ENCODE results near the gene CENPU.
"Not testable (repeated sequence)": the region's sequence is repeated elsewhere in the genome, so short reads cannot be mapped to it uniquely, and the experiment has no call there.

Gene CENPU

GRCh38 chr4:184672741-184673140, 61.2 kb downstream of the CENPU start:
- no peaks in the 10 kb centered on the region for H3K9me3 ChIP-seq (ENCODE audit: control insufficient read depth, low read length)
- H3K36me3 ChIP-seq (ENCODE audit: control insufficient read depth, insufficient read depth, low read length), result no peaks in the 10 kb centered on the region
- no peak overlapping the region for H3K9ac ChIP-seq (ENCODE audit: low read length)
- H3K4me1 ChIP-seq (ENCODE audit: control insufficient read depth, insufficient read depth, low read length), result peaks cover 4% of the 10 kb centered on the region
- no peak overlapping the region for H3K4me3 ChIP-seq (ENCODE audit: low read length)
- no peaks in the 10 kb centered on the region for H3K27me3 ChIP-seq (ENCODE audit: control insufficient read depth, insufficient read depth, low read length)

GRCh38 chr4:184671101-184671500, 62.8 kb downstream of the CENPU start:
- Histone ChIP-seq H3K9ac (ENCODE audit: low read length) (no peak overlapping the region), H3K27me3 (ENCODE audit: control insufficient read depth, insufficient read depth, low read length) (no peaks in the 10 kb centered on the region), H3K4me1 (ENCODE audit: control insufficient read depth, insufficient read depth, low read length) (peaks cover 11% of the 10 kb centered on the region), H3K9me3 (ENCODE audit: control insufficient read depth, low read length) (no peaks in the 10 kb centered on the region), H3K4me3 (ENCODE audit: low read length) (no peak overlapping the region), H3K36me3 (ENCODE audit: control insufficient read depth, insufficient read depth, low read length) (no peaks in the 10 kb centered on the region)

- Histone ChIP-seq H3K9me3 (ENCODE audit: control insufficient read depth, low read length) (no peaks in the 10 kb centered on the region), H3K27me3 (ENCODE audit: control insufficient read depth, insufficient read depth, low read length) (no peaks in the 10 kb centered on the region), H3K4me1 (ENCODE audit: control insufficient read depth, insufficient read depth, low read length) (peaks cover 11% of the 10 kb centered on the region), H3K4me3 (ENCODE audit: low read length) (no peak overlapping the region), H3K9ac (ENCODE audit: low read length) (no peak overlapping the region), H3K36me3 (ENCODE audit: control insufficient read depth, insufficient read depth, low read length) (no peaks in the 10 kb centered on the region)
These were observed 64.6 kb downstream of the CENPU start for GRCh38 chr4:184669251-184669650.

- H3K4me3 ChIP-seq (ENCODE audit: low read length), result no peak overlapping the region
- H3K36me3 ChIP-seq (ENCODE audit: control insufficient read depth, insufficient read depth, low read length), result no peaks in the 10 kb centered on the region
- H3K27me3 ChIP-seq (ENCODE audit: control insufficient read depth, insufficient read depth, low read length), result no peaks in the 10 kb centered on the region
- peaks cover 11% of the 10 kb centered on the region for H3K4me1 ChIP-seq (ENCODE audit: control insufficient read depth, insufficient read depth, low read length)
- no peaks in the 10 kb centered on the region for H3K9me3 ChIP-seq (ENCODE audit: control insufficient read depth, low read length)
- H3K9ac ChIP-seq (ENCODE audit: low read length), result no peak overlapping the region
These were observed 65.3 kb downstream of the CENPU start for GRCh38 chr4:184668511-184669114.

GRCh38 chr4:184668096-184668495, 65.8 kb downstream of the CENPU start:
- Histone ChIP-seq H3K4me3 (ENCODE audit: low read length) (no peak overlapping the region), H3K9ac (ENCODE audit: low read length) (no peak overlapping the region), H3K9me3 (ENCODE audit: control insufficient read depth, low read length) (no peaks in the 10 kb centered on the region), H3K4me1 (ENCODE audit: control insufficient read depth, insufficient read depth, low read length) (peaks cover 11% of the 10 kb centered on the region), H3K36me3 (ENCODE audit: control insufficient read depth, insufficient read depth, low read length) (no peaks in the 10 kb centered on the region), H3K27me3 (ENCODE audit: control insufficient read depth, insufficient read depth, low read length) (no peaks in the 10 kb centered on the region)

GRCh38 chr4:184666670-184667069, 67.2 kb downstream of the CENPU start:
- H3K9ac ChIP-seq (ENCODE audit: low read length), result peak overlapping the region; percentile 57
- no peaks in the 10 kb centered on the region for H3K36me3 ChIP-seq (ENCODE audit: control insufficient read depth, insufficient read depth, low read length)
- peaks cover 11% of the 10 kb centered on the region for H3K4me1 ChIP-seq (ENCODE audit: control insufficient read depth, insufficient read depth, low read length)
- no peaks in the 10 kb centered on the region for H3K9me3 ChIP-seq (ENCODE audit: control insufficient read depth, low read length)
- no peak overlapping the region for H3K4me3 ChIP-seq (ENCODE audit: low read length)
- no peaks in the 10 kb centered on the region for H3K27me3 ChIP-seq (ENCODE audit: control insufficient read depth, insufficient read depth, low read length)

GRCh38 chr4:184664445-184665210, 69.3 kb downstream of the CENPU start:
- no peak overlapping the region for H3K9ac ChIP-seq (ENCODE audit: low read length)
- H3K4me1 ChIP-seq (ENCODE audit: control insufficient read depth, insufficient read depth, low read length), result peaks cover 11% of the 10 kb centered on the region
- no peak overlapping the region for H3K4me3 ChIP-seq (ENCODE audit: low read length)
- no peaks in the 10 kb centered on the region for H3K27me3 ChIP-seq (ENCODE audit: control insufficient read depth, insufficient read depth, low read length)
- H3K9me3 ChIP-seq (ENCODE audit: control insufficient read depth, low read length), result no peaks in the 10 kb centered on the region
- H3K36me3 ChIP-seq (ENCODE audit: control insufficient read depth, insufficient read depth, low read length), result no peaks in the 10 kb centered on the region

- peaks cover 4% of the 10 kb centered on the region for H3K4me1 ChIP-seq (ENCODE audit: control insufficient read depth, insufficient read depth, low read length)
- H3K27me3 ChIP-seq (ENCODE audit: control insufficient read depth, insufficient read depth, low read length), result no peaks in the 10 kb centered on the region
- H3K9ac ChIP-seq (ENCODE audit: low read length), result no peak overlapping the region
- H3K9me3 ChIP-seq (ENCODE audit: control insufficient read depth, low read length), result no peaks in the 10 kb centered on the region
- H3K4me3 ChIP-seq (ENCODE audit: low read length), result no peak overlapping the region
- H3K36me3 ChIP-seq (ENCODE audit: control insufficient read depth, insufficient read depth, low read length), result no peaks in the 10 kb centered on the region
These were observed 71.7 kb downstream of the CENPU start for GRCh38 chr4:184662236-184662635.

GRCh38 chr4:184660978-184661377, 72.9 kb downstream of the CENPU start:
- Histone ChIP-seq H3K36me3 (ENCODE audit: control insufficient read depth, insufficient read depth, low read length) (no peaks in the 10 kb centered on the region), H3K9me3 (ENCODE audit: control insufficient read depth, low read length) (no peaks in the 10 kb centered on the region), H3K9ac (ENCODE audit: low read length) (no peak overlapping the region), H3K27me3 (ENCODE audit: control insufficient read depth, insufficient read depth, low read length) (no peaks in the 10 kb centered on the region), H3K4me3 (ENCODE audit: low read length) (no peak overlapping the region), H3K4me1 (ENCODE audit: control insufficient read depth, insufficient read depth, low read length) (no peaks in the 10 kb centered on the region)

- H3K4me3 ChIP-seq (ENCODE audit: low read length); H3K9ac ChIP-seq (ENCODE audit: low read length); H3K27me3 ChIP-seq (ENCODE audit: control insufficient read depth, insufficient read depth, low read length); H3K4me1 ChIP-seq (ENCODE audit: control insufficient read depth, insufficient read depth, low read length); H3K9me3 ChIP-seq (ENCODE audit: control insufficient read depth, low read length); H3K36me3 ChIP-seq (ENCODE audit: control insufficient read depth, insufficient read depth, low read length): not testable (repeated sequence)
These were observed 76.1 kb downstream of the CENPU start for GRCh38 chr4:184657820-184658219.

GRCh38 chr4:184657144-184657543, 76.8 kb downstream of the CENPU start:
- no peaks in the 10 kb centered on the region for H3K9me3 ChIP-seq (ENCODE audit: control insufficient read depth, low read length)
- no peak overlapping the region for H3K4me3 ChIP-seq (ENCODE audit: low read length)
- H3K27me3 ChIP-seq (ENCODE audit: control insufficient read depth, insufficient read depth, low read length), result no peaks in the 10 kb centered on the region
- H3K36me3 ChIP-seq (ENCODE audit: control insufficient read depth, insufficient read depth, low read length), result no peaks in the 10 kb centered on the region
- no peak overlapping the region for H3K9ac ChIP-seq (ENCODE audit: low read length)
- H3K4me1 ChIP-seq (ENCODE audit: control insufficient read depth, insufficient read depth, low read length), result no peaks in the 10 kb centered on the region

- Histone ChIP-seq H3K4me3 (ENCODE audit: low read length) (no peak overlapping the region), H3K27me3 (ENCODE audit: control insufficient read depth, insufficient read depth, low read length) (no peaks in the 10 kb centered on the region), H3K9me3 (ENCODE audit: control insufficient read depth, low read length) (no peaks in the 10 kb centered on the region), H3K4me1 (ENCODE audit: control insufficient read depth, insufficient read depth, low read length) (no peaks in the 10 kb centered on the region), H3K9ac (ENCODE audit: low read length) (no peak overlapping the region), H3K36me3 (ENCODE audit: control insufficient read depth, insufficient read depth, low read length) (no peaks in the 10 kb centered on the region)
These were observed 77.7 kb downstream of the CENPU start for GRCh38 chr4:184655889-184656869.

Measured in mucosa of stomach (tissue), 1 donor.